CD4-positive, alpha-beta T cell (primary cell): ENCODE results near the gene TCF7. TPM values are rescaled to one million over a fixed set of nuclear protein-coding genes. Genes with fewer than 3 reads are reported as not detected.

Experiments
- ATAC-seq: fragments of 200-7000 bp; cut with Tn5 transposase; one replicate; pipeline ENCODE4 v1.10.0; 2022; ENCODE audit warnings: mild to moderate bottlenecking; ENCODE audit not compliant: poor library complexity
- CTCF ChIA-PET: fragments of 350-600 bp; sonication (Branson Sonifier 250); formaldehyde crosslinking; loops from one replicate; lab custom pipeline; 2021; ENCODE audit warnings: antibody characterized with exemption, inconsistent platforms; lab: Charles Lee
- POLR2A ChIA-PET: fragments of 350-600 bp; sonication (Branson Sonifier 250); formaldehyde crosslinking; loops from one replicate; lab custom pipeline; 2021; ENCODE audit warnings: antibody characterized with exemption, inconsistent platforms; lab: Charles Lee
- DNase-seq, 14 experiments: peaks; one replicate each; pipeline ENCODE4 v3.0.0-alpha.2; 2013 to 2020; ENCODE audit warnings: mixed read lengths in 2 of 14
- H3K27ac ChIP-seq, 2 donors: one replicate each; pipeline versions ENCODE4 v1.5.1 to v1.7.0; 2013; ENCODE audit warnings: low read length in 2 of 2, low read depth in 1 of 2, mild to moderate bottlenecking in 1 of 2
- H3K27me3 ChIP-seq, 2 experiments: 1 replicate in 1 of 2; 2 replicates in 1 of 2; pipeline versions ENCODE4 v1.6.1 to v1.7.0; 2013; ENCODE audit warnings: low read length in 2 of 2, control low read depth in 1 of 2, mild to moderate bottlenecking in 1 of 2, moderate library complexity in 1 of 2; ENCODE audit not compliant: insufficient read depth in 2 of 2, control insufficient read depth in 1 of 2
- H3K36me3 ChIP-seq: one replicate; pipeline ENCODE4 v1.6.1; 2013; ENCODE audit warnings: low read length, control low read depth; ENCODE audit not compliant: insufficient read depth
- H3K4me1 ChIP-seq: one replicate; pipeline ENCODE4 v1.6.1; 2013; ENCODE audit warnings: low read length, control low read depth; ENCODE audit not compliant: insufficient read depth
- H3K4me3 ChIP-seq: one replicate; pipeline ENCODE4 v1.5.1; 2013; ENCODE audit warnings: mild to moderate bottlenecking, low read length, moderate library complexity
- H3K9me3 ChIP-seq, 2 experiments: 1 replicate in 1 of 2; 2 replicates in 1 of 2; pipeline versions ENCODE4 v1.6.1 to v1.7.0; 2013; ENCODE audit warnings: low read length in 2 of 2, mild to moderate bottlenecking in 2 of 2, control low read depth in 1 of 2, moderate library complexity in 1 of 2; ENCODE audit not compliant: control insufficient read depth in 1 of 2, insufficient read depth in 1 of 2
- H3K27ac Mint-ChIP-seq: one replicate; pipeline ENCODE4 v1.8.0; 2020; ENCODE audit warnings: mixed read lengths
- H3K27me3 Mint-ChIP-seq: one replicate; pipeline ENCODE4 v1.8.0; 2021; ENCODE audit warnings: mixed read lengths
- H3K36me3 Mint-ChIP-seq: one replicate; pipeline ENCODE4 v1.8.0; 2021; ENCODE audit warnings: low read depth, mixed read lengths
- H3K4me1 Mint-ChIP-seq: one replicate; pipeline ENCODE4 v1.8.0; 2021; ENCODE audit warnings: low read depth, mixed read lengths
- H3K4me3 Mint-ChIP-seq: one replicate; pipeline ENCODE4 v1.8.0; 2020; ENCODE audit warnings: mild to moderate bottlenecking, mixed read lengths
- H3K9me3 Mint-ChIP-seq: one replicate; pipeline ENCODE4 v1.8.0; 2020; ENCODE audit warnings: mixed read lengths
- intact Hi-C, 2 experiments: fragments of 100-400 bp; cut with DNase I in 1 of 2; cut with micrococcal nuclease in 1 of 2; formaldehyde crosslinking; loops; one replicate each; pipeline versions ENCODE4 v1.15.1 to v1.9.0; 2023 to 2025; cut with DNase I, micrococcal nuclease
- total RNA-seq, 174 experiments: library from RNA in 2 of 174; stranded (reverse) in 2 of 174; gene quantifications; one replicate each; pipeline ENCODE4 v1.2.3 and lab custom pipeline; 2021 to 2026
- TF ChIP-seq, protein P1 (sequence below): fragments of 200-600 bp; IDR thresholded peaks from one replicate; pipeline ENCODE4 v1.8.0; 2022; ENCODE audit warnings: antibody characterized with exemption, mild to moderate bottlenecking

The TCF7 gene
- total RNA-seq, 2 experiments from 2014 or later = 480 to 493 TPM

DNA sequence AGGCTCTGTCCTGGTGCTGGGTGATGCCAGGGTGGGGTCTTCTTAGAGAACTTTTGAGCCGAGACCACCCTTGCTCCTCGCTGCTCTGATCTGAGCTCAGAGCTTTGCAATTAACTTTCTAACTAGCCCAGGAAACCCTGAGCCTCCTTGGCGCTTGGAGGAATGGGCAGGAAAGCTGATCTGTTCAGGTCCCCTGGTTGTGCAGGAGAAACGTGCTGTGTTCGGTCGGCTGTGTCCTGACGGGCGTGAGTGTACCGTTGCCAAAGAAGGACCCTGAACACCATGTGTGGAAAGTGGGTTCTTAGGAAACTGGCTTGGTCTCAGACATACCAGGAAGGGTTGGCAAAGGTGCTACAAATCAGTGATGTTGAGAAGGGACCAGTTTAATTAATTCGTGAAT lies 1.8 kb downstream of the TCF7 start:
- ATAC-seq = no peak
- Histone ChIP-seq H3K9me3 (no peaks in the 10 kb centered on the region), H3K27me3 (no peaks in the 10 kb centered on the region), H3K4me3 (peak overlapping the region; percentile 92), H3K27ac (peak overlapping the region; percentile 52 to 96), H3K36me3 (peaks cover 55% of the 10 kb centered on the region), H3K4me1 (peaks cover 73% of the 10 kb centered on the region)
- CTCF ChIA-PET = interaction anchor here (1.1 to 6.3 kb wide), 5 partner anchors 14 to 77 kb away, joined by 3 to 51 read pairs (median 8); no protein-coding TSS in a partner anchor
- Mint-ChIP-seq H3K27me3 (no peaks in the 10 kb centered on the region), H3K9me3 (no peaks in the 10 kb centered on the region), H3K4me3 (peak overlapping the region; percentile 95), H3K4me1 (peaks cover 62% of the 10 kb centered on the region), H3K36me3 (peaks cover 70% of the 10 kb centered on the region), H3K27ac (peak overlapping the region; percentile 98)
- intact Hi-C loops = loop anchor here in 1 of 2 experiments (2.0 kb wide), 1 partner anchor 15 kb away; no protein-coding TSS in a partner anchor
- POLR2A ChIA-PET = interaction anchor here (0.7 to 10.2 kb wide), 9 partner anchors 43 to 1620 kb away, joined by 3 to 138 read pairs (median 4); partner anchors contain the start of gene SKP1
- DNase-seq = no peak
- TF ChIP-seq, protein P1, sequence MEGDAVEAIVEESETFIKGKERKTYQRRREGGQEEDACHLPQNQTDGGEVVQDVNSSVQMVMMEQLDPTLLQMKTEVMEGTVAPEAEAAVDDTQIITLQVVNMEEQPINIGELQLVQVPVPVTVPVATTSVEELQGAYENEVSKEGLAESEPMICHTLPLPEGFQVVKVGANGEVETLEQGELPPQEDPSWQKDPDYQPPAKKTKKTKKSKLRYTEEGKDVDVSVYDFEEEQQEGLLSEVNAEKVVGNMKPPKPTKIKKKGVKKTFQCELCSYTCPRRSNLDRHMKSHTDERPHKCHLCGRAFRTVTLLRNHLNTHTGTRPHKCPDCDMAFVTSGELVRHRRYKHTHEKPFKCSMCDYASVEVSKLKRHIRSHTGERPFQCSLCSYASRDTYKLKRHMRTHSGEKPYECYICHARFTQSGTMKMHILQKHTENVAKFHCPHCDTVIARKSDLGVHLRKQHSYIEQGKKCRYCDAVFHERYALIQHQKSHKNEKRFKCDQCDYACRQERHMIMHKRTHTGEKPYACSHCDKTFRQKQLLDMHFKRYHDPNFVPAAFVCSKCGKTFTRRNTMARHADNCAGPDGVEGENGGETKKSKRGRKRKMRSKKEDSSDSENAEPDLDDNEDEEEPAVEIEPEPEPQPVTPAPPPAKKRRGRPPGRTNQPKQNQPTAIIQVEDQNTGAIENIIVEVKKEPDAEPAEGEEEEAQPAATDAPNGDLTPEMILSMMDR = no peak

DNA sequence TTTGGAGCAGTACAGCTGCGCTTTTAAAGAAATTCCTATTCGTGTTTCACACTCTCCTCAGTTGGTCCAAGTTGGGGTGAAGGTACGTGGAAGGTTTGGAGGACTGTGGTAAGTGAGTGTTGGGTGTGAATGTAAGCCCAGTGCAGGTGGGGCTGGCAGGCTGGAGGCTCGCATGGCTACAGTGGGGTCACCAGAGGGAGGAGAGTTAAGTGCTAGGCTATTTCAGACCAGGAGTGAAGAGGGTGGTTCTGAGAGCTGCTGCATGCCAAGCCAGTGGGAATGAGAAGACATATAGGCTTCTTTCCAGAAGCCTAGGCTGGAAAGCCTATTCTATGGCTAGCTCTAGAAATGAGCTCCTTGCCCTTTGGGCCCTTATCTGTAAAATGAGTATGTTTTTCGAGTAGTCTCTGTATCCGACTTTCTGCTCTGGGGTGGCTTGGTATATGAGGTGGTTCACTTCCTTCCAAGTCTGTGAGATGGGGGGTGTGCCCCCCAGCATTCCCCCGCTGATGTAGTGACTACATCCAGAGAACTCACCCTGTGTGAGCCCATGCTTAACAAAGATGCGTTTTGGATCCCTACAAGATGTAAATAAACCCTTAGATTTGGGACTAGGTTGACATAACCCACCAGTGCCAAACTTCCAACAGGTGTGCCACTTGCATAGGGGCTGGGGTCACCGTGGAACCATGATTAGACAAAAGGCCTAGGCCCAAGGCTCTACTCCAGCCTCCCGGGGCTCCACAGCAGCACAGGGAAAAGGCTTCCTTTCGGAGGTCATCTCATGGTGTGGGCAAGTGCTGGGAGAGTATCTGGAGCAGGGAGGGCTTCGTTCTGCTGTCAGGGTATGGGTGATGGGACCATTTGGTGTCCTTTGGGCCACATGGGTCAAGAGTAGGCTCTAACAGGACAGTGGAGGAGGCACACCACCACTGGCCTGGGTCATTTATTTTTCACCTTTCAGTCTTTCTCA lies 2.6 kb downstream of the TCF7 start:
- POLR2A ChIA-PET = interaction anchor here (0.7 to 10.2 kb wide), 11 partner anchors 44 to 1621 kb away, joined by 3 to 138 read pairs (median 4); partner anchors contain the start of gene SKP1
- Mint-ChIP-seq H3K4me1 (peaks cover 62% of the 10 kb centered on the region), H3K9me3 (no peaks in the 10 kb centered on the region), H3K27ac (peak overlapping the region; percentile 98), H3K27me3 (no peaks in the 10 kb centered on the region), H3K36me3 (peaks cover 78% of the 10 kb centered on the region), H3K4me3 (peak overlapping the region; percentile 95)
- H3K27ac ChIP-seq = peak overlapping the region; percentile 52 to 96
- H3K4me1 ChIP-seq = peaks cover 73% of the 10 kb centered on the region
- peaks cover 62% of the 10 kb centered on the region for H3K36me3 ChIP-seq
- no peak for ATAC-seq
- no peaks in the 10 kb centered on the region for H3K27me3 ChIP-seq
- intact Hi-C loops = loop anchor here in 1 of 2 experiments (1.0 to 2.0 kb wide), 2 partner anchors 11 to 16 kb away; no protein-coding TSS in a partner anchor
- TF ChIP-seq, protein P1 = no peak
- CTCF ChIA-PET = interaction anchor here (1.1 to 6.3 kb wide), 5 partner anchors 15 to 78 kb away, joined by 3 to 51 read pairs (median 8); no protein-coding TSS in a partner anchor
- no peaks in the 10 kb centered on the region for H3K9me3 ChIP-seq
- DNase-seq = peak in 1 of 14 experiments; percentile 34
- H3K4me3 ChIP-seq = peak overlapping the region; percentile 92

DNA sequence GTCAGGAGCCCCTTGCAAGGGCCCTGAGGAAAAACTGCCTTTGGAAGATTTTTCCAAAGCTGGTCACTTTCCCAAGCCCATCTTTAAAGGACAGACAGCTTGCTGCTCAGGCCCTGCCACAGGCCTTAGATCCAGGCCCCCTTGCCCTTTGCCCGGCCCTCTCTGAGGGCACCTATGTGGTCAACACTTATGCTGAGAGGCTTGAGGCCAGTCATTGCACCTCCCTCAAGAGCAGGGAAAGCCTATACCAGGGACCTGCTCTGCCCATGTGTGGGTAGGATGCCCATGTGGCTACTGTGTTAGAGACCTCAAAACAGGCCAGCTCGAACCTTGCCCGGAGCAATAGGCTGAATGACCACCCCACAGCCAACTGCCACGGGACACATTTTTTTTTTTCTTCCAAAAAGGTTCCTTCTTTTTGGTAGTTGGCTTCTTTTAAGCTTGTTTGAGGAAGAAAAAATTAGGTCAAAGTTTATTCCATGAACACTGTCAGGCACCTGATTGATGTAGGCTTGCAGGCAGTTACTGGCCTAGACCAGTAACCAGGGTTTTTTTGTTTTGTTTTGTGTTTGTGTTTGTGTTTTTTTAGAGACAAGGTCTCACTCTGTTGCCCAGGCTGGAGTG lies 3.8 kb downstream of the TCF7 start:
- POLR2A ChIA-PET = interaction anchor here (1.0 to 10.2 kb wide), 7 partner anchors 58 to 254 kb away, joined by 3 to 138 read pairs (median 9); partner anchors contain the start of genes PPP2CA, SKP1 and UBE2B
- intact Hi-C loops = loop anchor here in 1 of 2 experiments (2.0 kb wide), 1 partner anchor 14 kb away; no protein-coding TSS in a partner anchor

More for the DNA sequence above, 3.8 kb downstream of the TCF7 start:
- H3K9me3 ChIP-seq = no peaks in the 10 kb centered on the region
- no peak for DNase-seq
- H3K27me3 ChIP-seq = no peaks in the 10 kb centered on the region
- H3K36me3 ChIP-seq = peaks cover 74% of the 10 kb centered on the region
- H3K4me3 ChIP-seq = peak overlapping the region; percentile 92
- Mint-ChIP-seq H3K36me3 (peaks cover 90% of the 10 kb centered on the region), H3K4me3 (peak overlapping the region; percentile 95), H3K27ac (peak overlapping the region; percentile 98), H3K27me3 (no peaks in the 10 kb centered on the region), H3K9me3 (no peaks in the 10 kb centered on the region), H3K4me1 (peaks cover 62% of the 10 kb centered on the region)
- CTCF ChIA-PET = interaction anchor here (0.6 to 6.3 kb wide), 6 partner anchors 14 to 79 kb away, joined by 3 to 51 read pairs (median 11); no protein-coding TSS in a partner anchor
- ATAC-seq = no peak
- TF ChIP-seq, protein P1 = no peak
- H3K4me1 ChIP-seq = peaks cover 73% of the 10 kb centered on the region
- H3K27ac ChIP-seq = peak overlapping the region in 1 of 2 donors; percentile 96
